ENCODE results near the gene POU2F1. TPM values are rescaled to one million over a fixed set of nuclear protein-coding genes. Genes with fewer than 3 reads are reported as not detected.
"Not testable (repeated sequence)": the region's sequence is repeated elsewhere in the genome, so short reads cannot be mapped to it uniquely, and the experiment has no call there.

Gene POU2F1
- total RNA-seq, 2 donors from 2014 or later, result 48.6 to 49.4 TPM

- peaks cover 53% of the 10 kb centered on the region for H3K4me1 Mint-ChIP-seq
- H3K4me3 ChIP-seq (ENCODE audit: low read length), result peak overlapping the region; percentile 79
- TF ChIP-seq CTCF (conservative IDR thresholded peaks at IDR 0.05), result no peak
- peak overlapping the region; percentile 43 for H3K9ac ChIP-seq (ENCODE audit: extremely low read depth, low read length, poor library complexity, severe bottlenecking)
- H3K36me3 ChIP-seq (ENCODE audit: control insufficient read depth, insufficient read depth, low read length), result no peaks in the 10 kb centered on the region
- peak overlapping the region; percentile 74 for H3K4me3 Mint-ChIP-seq
- H3K27ac Mint-ChIP-seq, result peak overlapping the region; percentile 5
- no peaks in the 10 kb centered on the region for H3K27me3 Mint-ChIP-seq (ENCODE audit: insufficient read depth)
- H3K9me3 ChIP-seq (ENCODE audit: control insufficient read depth, low read length), result no peaks in the 10 kb centered on the region
- H3K27me3 ChIP-seq (ENCODE audit: control insufficient read depth, insufficient read depth, low read length, poor library complexity, severe bottlenecking), result no peaks in the 10 kb centered on the region
- H3K4me1 ChIP-seq (ENCODE audit: control insufficient read depth, insufficient read depth, low read length), result peaks cover 2% of the 10 kb centered on the region
- H3K27ac ChIP-seq (ENCODE audit: low read depth, low read length), result no peak overlapping the region
- 85 to 93% methylated on average over 1 to 9 of the region's 10 CpGs for WGBS, 2 experiments (ENCODE audit: insufficient coverage in 1 of 2, insufficient read length in 1 of 2)
- H3K9me3 Mint-ChIP-seq, result no peaks in the 10 kb centered on the region
- DNase-seq, result no peak
- H3K36me3 Mint-ChIP-seq (ENCODE audit: low read depth), result no peaks in the 10 kb centered on the region
Observed at GRCh38 chr1:167223144-167224103, 2.7 kb downstream of the POU2F1 start.

DNA sequence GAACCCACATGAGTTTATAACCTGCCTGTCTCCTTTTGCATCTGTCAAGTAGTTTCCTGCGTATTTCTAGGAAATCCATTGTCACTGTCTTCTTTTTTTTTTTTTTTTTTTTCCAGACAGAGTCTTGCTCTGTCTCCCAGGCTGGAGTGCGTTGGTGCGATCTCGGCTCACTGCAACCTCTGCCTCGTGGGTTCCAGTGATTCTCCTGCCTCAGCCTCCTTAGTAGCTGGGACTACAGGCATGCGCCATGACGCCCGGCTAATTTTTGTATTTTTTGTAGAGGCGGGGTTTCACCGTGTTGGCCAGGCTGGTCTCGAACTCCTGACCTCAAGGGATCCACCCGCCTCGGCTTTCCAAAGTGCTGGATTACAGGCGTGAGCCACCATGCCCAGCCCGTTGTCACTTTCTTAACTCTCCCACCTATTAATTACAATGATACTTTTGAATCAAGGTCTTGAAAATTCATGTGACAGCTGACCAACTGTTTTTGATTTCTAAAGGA lies 4.1 kb downstream of the POU2F1 start:
- not testable (repeated sequence) for H3K36me3 ChIP-seq (ENCODE audit: control insufficient read depth, insufficient read depth, low read length); H3K4me3 ChIP-seq (ENCODE audit: low read length); H3K9me3 Mint-ChIP-seq; H3K4me1 ChIP-seq (ENCODE audit: control insufficient read depth, insufficient read depth, low read length); H3K9ac ChIP-seq (ENCODE audit: extremely low read depth, low read length, poor library complexity, severe bottlenecking); DNase-seq; H3K27me3 ChIP-seq (ENCODE audit: control insufficient read depth, insufficient read depth, low read length, poor library complexity, severe bottlenecking); H3K27ac ChIP-seq (ENCODE audit: low read depth, low read length); H3K9me3 ChIP-seq (ENCODE audit: control insufficient read depth, low read length); H3K36me3 Mint-ChIP-seq (ENCODE audit: low read depth); H3K4me3 Mint-ChIP-seq; H3K27me3 Mint-ChIP-seq (ENCODE audit: insufficient read depth)
- 79 to 93% methylated on average over 12 to 15 of the region's 15 CpGs for WGBS, 2 experiments (ENCODE audit: insufficient coverage in 1 of 2, insufficient read length in 1 of 2)
- peaks cover 50% of the 10 kb centered on the region for H3K4me1 Mint-ChIP-seq
- peak overlapping the region; percentile 65 for H3K27ac Mint-ChIP-seq

GRCh38 chr1:167225920-167226319 lies 5.2 kb downstream of the POU2F1 start:
- peak overlapping the region; percentile 45 for H3K27ac Mint-ChIP-seq
- H3K4me3 ChIP-seq (ENCODE audit: low read length), result no peak overlapping the region
- H3K27ac ChIP-seq (ENCODE audit: low read depth, low read length), result no peak overlapping the region

More at GRCh38 chr1:167225920-167226319, 5.2 kb downstream of the POU2F1 start:
- TF ChIP-seq CTCF (conservative IDR thresholded peaks at IDR 0.05), result peak; percentile 41
- H3K36me3 ChIP-seq (ENCODE audit: control insufficient read depth, insufficient read depth, low read length), result no peaks in the 10 kb centered on the region
- Mint-ChIP-seq H3K4me1 (peaks cover 53% of the 10 kb centered on the region), H3K36me3 (ENCODE audit: low read depth) (no peaks in the 10 kb centered on the region), H3K4me3 (no peak overlapping the region), H3K9me3 (no peaks in the 10 kb centered on the region), H3K27me3 (ENCODE audit: insufficient read depth) (no peaks in the 10 kb centered on the region)
- WGBS, 2 experiments (ENCODE audit: insufficient coverage in 1 of 2, insufficient read length in 1 of 2), result 38 to 40% methylated on average over 1 to 2 of the region's 2 CpGs
- H3K9me3 ChIP-seq (ENCODE audit: control insufficient read depth, low read length), result no peaks in the 10 kb centered on the region
- H3K9ac ChIP-seq (ENCODE audit: extremely low read depth, low read length, poor library complexity, severe bottlenecking), result no peak overlapping the region
- H3K27me3 ChIP-seq (ENCODE audit: control insufficient read depth, insufficient read depth, low read length, poor library complexity, severe bottlenecking), result no peaks in the 10 kb centered on the region
- peaks cover 2% of the 10 kb centered on the region for H3K4me1 ChIP-seq (ENCODE audit: control insufficient read depth, insufficient read depth, low read length)
- no peak for DNase-seq

All from endodermal cell (in vitro differentiated cells).